ENCODE measurements around the gene RIC1.

DNA sequence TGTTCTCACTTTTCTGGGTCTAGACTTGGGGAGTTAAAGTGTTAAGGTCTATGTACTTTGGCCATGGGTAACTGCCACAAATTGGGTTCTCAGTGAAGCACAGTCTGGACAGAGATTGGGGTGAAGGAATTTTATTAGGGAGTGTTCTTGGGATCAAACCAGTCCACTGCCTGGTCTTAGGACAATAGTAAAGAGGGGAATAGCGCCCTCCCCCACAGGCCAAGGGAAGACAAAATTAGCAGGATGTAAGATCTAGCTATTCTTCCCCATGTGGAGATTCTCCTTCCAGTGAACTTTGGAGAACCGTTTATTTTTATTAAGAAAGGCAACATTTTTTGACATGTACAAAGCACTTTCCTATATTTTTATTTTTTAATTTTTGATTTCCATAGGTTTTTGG, 18.4 kb upstream of the RIC1 start:
- TF ChIP-seq CTCF (conservative IDR thresholded peaks at IDR 0.05) (no peak), EZH2 (IDR thresholded peaks at IDR 0.05; ENCODE audit: low read depth) (no peak)
